Astrocyte of the spinal cord (primary cell): ENCODE results near the gene CYP2A7.
"Not testable (repeated sequence)": the region's sequence is repeated elsewhere in the genome, so short reads cannot be mapped to it uniquely, and the experiment has no call there.

Experiments used
- DNase-seq: peaks from one replicate; pipeline ENCODE4 v3.0.0; 2011; ENCODE audit warnings: low read depth, low spot score
- H3K4me3 ChIP-seq: 2 replicates; pipeline ENCODE4 v1.5.1; 2011; ENCODE audit warnings: low read depth, mild to moderate bottlenecking, low read length, moderate library complexity
- in situ Hi-C: cut with HindIII; loops from 2 replicates; pipeline ENCODE4 v1.10.0; 2017; ENCODE audit warnings: low sequenced_read_pairs
- TF ChIP-seq, protein P1 (sequence below): IDR thresholded peaks from 2 replicates; pipeline ENCODE4 v1.5.1; 2012; ENCODE audit warnings: low read depth, mild to moderate bottlenecking, low read length, inconsistent platforms

The CYP2A7 gene

DNA sequence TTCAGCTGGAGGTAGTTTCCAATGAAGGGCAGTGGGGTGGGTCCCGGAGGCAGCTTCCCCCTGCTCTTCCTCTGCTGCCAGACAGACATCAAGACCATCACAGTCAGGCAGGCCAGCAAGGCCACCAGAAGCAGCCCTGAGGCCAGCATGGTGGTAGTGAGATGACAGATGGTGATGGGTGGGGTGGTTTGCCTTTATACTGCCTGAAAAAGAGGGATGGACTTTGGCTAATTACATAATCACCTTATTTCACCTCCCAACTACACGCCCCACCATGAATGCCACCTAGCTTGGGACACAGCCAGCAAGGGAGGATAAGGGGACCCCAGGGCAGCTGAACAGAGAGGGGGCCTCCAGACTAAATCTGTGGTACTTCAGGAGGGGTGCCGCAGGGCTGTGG, at the start of gene CYP2A7:
CYP2A7 (minus strand) TSS at position 170 of the 400 bp plus-strand sequence; CDS start at position 149, 21 bp downstream.
- DNase-seq, H3K4me3 ChIP-seq, in situ Hi-C loops: not testable (repeated sequence)

- in situ Hi-C loops, DNase-seq, H3K4me3 ChIP-seq: not testable (repeated sequence)
These were observed 48.8 kb upstream of the CYP2A7 start for GRCh38 chr19:40930799-40931198.

- in situ Hi-C loops, DNase-seq, H3K4me3 ChIP-seq: not testable (repeated sequence)
These were observed 47.9 kb upstream of the CYP2A7 start for GRCh38 chr19:40929942-40930341.

DNA sequence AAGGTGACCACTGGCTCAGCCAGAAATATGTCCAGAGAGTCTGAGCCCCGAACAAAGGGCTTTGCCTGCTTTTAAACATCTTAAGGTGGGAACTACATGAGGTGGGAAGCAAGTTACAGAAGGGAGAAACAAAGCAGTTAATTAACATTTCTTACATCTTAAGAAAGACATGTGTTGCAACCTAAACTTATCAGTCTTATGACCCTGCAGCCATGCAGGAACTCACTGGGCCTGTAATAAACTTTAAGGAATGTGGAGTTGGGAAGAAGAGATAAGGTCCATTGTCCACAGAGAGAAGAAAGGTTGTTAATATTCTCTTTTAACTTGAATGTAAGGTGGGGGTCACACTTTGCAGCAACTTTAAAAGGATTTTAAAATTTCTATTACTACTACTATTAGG, 46.8 kb upstream of the CYP2A7 start:
- TF ChIP-seq, protein P1, sequence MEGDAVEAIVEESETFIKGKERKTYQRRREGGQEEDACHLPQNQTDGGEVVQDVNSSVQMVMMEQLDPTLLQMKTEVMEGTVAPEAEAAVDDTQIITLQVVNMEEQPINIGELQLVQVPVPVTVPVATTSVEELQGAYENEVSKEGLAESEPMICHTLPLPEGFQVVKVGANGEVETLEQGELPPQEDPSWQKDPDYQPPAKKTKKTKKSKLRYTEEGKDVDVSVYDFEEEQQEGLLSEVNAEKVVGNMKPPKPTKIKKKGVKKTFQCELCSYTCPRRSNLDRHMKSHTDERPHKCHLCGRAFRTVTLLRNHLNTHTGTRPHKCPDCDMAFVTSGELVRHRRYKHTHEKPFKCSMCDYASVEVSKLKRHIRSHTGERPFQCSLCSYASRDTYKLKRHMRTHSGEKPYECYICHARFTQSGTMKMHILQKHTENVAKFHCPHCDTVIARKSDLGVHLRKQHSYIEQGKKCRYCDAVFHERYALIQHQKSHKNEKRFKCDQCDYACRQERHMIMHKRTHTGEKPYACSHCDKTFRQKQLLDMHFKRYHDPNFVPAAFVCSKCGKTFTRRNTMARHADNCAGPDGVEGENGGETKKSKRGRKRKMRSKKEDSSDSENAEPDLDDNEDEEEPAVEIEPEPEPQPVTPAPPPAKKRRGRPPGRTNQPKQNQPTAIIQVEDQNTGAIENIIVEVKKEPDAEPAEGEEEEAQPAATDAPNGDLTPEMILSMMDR, result no peak
- H3K4me3 ChIP-seq, result no peak overlapping the region
- in situ Hi-C loops, result no loop called here
- no peak for DNase-seq

GRCh38 chr19:40927567-40927966, 45.5 kb upstream of the CYP2A7 start:
- in situ Hi-C loops, result no loop called here
- TF ChIP-seq, protein P1, result no peak
- DNase-seq, result no peak
- no peak overlapping the region for H3K4me3 ChIP-seq

- DNase-seq, in situ Hi-C loops, H3K4me3 ChIP-seq: not testable (repeated sequence)
These were observed 44.2 kb upstream of the CYP2A7 start for GRCh38 chr19:40926276-40926675.

GRCh38 chr19:40923934-40924391, 41.9 kb upstream of the CYP2A7 start:
- DNase-seq, result no peak
- H3K4me3 ChIP-seq, result no peak overlapping the region
- in situ Hi-C loops, result no loop called here
- TF ChIP-seq, protein P1, result no peak

- in situ Hi-C loops, DNase-seq, H3K4me3 ChIP-seq: not testable (repeated sequence)
These were observed 40.5 kb upstream of the CYP2A7 start for GRCh38 chr19:40922237-40923160.

- in situ Hi-C loops, result no loop called here
- no peak overlapping the region for H3K4me3 ChIP-seq
- no peak for DNase-seq
- TF ChIP-seq, protein P1, result no peak
These were observed 39.2 kb upstream of the CYP2A7 start for GRCh38 chr19:40921005-40921897.
